GM19239 (cell line): ENCODE data around the gene SLC26A1.
"Not testable (repeated sequence)": the region's sequence is repeated elsewhere in the genome, so short reads cannot be mapped to it uniquely, and the experiment has no call there.

Source experiments
- DNase-seq: peaks from one replicate; pipeline ENCODE4 v3.0.0; 2011; ENCODE audit warnings: low spot score; ENCODE audit not compliant: insufficient read length
- FAIRE-seq: peaks from 2 replicates; lab custom pipeline; 2011; peaks lifted over from hg19 to GRCh38; lab: Jason Lieb, UNC

SLC26A1 gene

DNA sequence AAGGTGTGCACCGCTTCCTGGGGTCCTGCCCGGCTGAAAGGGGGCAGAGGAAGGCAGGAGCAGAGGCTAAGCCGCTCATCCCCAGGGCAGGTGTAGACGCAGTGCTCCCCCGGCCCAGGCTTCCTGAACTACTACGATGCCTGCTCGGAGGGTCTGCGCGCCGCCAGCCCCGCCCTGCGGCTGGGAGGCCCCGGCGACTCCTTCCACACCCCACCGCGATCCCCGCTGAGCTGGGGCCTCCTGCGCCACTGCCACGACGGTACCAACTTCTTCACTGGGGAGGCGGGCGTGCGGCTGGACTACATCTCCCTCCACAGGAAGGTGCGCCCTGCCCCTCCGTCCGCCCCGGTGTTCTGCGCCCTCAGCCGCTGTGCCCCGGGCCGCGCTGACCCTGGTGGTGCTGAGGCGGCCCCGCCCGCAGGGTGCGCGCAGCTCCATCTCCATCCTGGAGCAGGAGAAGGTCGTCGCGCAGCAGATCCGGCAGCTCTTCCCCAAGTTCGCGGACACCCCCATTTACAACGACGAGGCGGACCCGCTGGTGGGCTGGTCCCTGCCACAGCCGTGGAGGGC, 8.4 kb upstream of the SLC26A1 start:
- DNase-seq: no peak
- FAIRE-seq: no peak

DNA sequence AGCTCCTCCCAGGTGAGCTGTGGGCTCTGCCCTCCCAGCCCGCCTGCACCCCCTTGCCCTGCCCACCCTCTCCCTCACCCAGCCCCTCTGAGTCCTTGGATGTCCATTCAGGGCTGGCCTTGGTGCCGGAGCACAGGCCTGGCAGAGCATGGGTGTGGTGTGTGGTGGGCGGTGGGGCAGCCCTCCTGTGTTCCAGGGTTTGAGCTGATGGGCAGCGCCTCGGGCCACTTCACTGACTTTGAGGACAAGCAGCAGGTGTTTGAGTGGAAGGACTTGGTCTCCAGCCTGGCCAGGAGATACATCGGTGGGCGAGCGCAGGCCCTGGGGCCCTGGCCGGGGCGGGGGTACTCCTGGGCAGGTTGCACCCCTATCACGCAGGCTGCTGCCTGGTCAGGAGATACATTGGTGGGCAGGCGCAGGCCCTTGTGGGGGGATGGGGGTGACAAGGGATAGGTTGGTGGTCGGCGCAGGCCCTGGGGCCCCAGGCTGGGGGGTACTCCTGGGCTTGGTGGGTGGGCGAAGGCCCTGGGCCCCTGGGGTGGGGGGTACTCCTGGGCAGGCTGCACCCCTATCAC, 7.6 kb upstream of the SLC26A1 start:
- DNase-seq (no peak), FAIRE-seq (no peak)

DNA sequence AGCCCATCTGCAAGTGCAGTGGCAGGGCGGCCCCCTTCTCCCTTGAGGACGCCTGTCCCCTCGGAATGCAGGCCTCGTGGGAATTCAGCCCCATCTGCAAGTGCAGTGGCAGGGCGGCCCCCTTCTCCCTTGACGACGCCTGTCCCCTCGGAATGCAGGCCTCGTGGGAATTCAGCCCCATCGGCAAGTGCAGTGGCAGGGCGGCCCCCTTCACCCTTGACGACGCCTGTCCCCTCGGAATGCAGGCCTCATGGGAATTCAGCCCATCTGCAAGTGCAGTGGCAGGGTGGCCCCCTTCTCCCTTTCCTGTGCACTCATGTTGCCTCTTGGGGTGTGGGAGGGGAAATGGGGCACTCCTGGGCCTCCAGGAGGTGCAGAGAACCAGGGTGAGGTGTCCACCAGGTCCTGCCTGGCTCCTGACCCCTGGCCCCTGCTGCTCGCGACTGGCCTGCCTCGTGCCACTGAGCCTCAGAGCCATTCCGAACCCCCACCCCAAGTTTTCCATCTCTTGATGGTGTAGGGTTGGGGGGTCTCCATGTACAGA, 6.8 kb upstream of the SLC26A1 start:
- FAIRE-seq (no peak), DNase-seq (no peak)

DNA sequence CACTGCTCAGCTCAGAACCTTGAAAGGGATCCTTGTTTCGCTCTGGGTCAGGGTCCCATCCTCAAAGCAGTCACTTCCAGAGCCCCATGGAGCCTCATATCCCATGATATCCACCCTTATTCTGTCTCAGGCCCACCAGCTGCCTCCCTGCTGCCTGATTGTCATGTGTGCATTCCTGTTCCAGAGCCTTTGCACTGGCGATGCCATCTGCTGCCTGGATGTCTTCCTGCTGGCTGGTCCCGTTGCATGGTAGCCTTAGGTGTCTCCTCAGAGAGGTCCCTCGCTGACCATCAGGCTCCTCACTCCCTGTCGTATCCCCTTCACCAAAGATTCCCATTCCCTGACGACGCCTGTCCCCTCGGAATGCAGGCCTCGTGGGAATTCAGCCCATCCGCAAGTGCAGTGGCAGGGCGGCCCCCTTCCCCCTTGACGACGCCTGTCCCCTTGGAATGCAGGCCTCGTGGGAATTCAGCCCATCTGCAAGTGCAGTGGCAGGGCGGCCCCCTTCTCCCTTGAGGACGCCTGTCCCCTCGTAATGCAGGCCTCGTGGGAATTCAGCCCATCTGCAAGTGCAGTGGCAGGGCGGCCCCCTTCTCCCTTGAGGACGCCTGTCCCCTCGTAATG, 6.1 kb upstream of the SLC26A1 start:
- FAIRE-seq, DNase-seq: not testable (repeated sequence)

DNA sequence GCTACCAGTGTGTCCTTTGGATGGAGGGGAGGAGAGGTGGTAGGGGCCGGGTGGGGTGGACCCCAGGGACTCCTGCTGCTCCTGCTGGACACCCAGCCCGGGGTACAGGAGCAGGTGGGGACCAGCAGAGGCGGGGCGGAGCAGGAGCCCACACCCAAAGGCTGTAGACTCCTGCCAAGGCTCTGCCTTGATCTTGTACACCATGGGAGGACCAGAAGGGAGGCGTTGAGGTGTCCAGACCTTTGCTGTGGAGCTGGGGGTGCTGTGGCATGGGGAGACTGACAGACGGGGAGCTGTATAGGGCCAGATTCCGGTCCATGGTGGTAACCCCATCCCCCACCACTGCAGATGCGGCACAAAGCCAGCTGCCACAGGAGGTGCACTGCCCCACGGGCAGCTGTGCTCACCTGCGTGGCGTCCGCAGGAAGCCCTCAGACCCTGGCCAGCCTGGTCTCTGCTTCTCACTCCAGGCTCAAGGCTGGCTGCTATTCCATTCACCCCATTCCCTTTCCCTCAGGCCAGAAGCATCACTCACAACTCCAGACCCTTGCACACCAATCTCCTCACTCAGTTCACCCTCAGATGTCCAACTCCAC, 5.0 kb upstream of the SLC26A1 start:
- no peak for DNase-seq
- FAIRE-seq: no peak

DNA sequence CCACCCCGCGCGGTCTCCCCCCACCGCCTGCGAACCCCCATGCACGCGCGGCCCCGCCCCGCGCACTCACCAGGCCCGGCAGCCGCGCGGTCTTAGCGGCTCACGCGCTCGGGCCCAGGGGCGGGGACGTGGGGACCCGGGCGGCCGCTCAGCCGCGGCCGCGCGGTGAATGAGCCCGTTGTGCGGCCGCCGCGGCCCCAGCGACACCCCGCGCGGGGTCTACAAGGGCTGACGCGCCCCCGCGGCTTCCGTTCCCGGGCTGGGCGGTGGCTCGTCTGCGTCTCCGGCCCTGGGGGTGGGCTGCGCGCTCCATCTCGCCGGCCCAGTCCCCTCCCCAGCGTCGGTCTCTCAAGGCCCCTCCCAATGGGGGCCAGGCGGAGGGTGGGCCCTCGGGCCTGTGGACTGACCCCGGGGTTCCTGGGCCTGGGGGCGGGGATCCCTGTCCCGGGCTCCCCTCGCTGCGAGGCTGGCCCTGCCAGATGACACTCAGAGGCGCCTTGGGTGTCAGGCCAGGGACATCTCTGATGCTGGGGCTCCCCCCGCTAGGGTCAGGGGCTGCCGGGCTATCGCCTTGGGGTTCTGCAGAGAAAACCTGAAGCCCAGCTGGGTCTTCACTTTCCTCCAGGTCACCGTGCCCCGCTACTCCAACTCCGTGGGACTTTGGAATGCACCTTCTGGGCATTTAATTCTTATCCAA, 4.3 kb upstream of the SLC26A1 start:
- DNase-seq (no peak), FAIRE-seq (no peak)

DNA sequence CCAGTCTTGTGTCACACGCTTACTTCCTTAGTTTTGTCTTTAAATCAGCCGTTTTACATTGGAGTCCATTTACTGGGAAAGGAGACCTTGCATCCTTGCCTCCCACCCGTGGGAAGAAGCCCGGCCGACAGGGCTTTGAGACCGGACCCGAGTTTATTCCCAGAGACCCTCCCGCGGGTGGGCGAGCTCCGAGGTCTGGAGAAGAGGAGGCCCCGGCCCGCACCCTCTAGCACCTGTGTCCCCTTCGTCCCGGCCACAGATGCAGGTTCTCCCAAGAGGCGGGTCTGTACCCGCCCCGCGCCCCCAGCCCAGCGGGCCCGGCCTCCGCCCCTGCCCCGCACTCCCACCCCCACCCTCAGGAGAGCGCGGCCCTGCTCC, 3.8 kb upstream of the SLC26A1 start:
- no peak for DNase-seq
- FAIRE-seq: no peak

DNA sequence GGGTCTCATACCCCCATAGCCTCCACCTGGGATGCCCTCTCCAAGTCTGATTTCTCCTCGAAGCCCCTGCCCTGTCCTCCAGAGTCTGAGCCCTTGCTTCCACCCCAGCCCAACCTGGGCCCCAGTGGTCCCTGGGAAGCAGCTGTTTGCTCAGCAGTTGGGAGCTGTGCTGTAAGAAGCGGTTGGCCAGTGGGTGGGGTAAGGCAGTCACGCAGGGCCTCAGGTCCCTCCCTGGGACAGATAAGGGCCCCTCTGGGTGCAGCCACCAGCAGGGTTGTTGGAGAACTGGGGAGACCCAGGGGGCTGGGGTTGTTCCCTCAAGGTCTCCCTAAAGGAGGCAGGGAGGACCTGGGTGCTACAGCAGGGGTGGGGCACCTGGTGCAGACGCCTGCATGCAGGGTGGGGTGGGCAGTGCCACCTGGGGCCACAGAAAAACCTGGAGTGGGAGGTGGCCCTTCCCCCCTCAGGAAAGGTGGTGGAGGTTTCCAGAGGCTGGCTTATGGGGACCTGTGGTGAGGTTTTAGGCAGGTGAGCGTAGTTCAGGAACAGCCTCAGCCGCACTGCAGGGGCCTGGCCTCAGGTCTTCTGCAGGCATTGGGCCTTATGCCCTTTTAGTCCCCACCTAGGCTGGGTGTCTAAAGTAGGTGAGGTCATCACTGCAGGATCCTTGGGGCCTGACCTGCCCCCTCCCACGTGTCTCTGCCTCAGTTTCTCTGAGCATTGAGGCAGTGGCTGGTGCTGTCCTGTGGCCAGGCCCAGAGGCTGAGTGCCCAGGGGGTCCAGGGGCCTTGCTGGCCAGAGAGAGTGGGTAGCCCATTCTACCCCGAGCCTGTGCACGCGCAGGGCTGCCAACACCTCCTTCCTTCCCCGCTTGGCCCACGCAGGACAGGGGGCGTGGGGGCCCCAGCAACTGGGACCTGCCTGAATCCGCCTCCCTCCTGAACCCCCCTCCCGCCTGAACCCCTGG, 3.1 kb upstream of the SLC26A1 start:
- DNase-seq (no peak), FAIRE-seq (no peak)

DNA sequence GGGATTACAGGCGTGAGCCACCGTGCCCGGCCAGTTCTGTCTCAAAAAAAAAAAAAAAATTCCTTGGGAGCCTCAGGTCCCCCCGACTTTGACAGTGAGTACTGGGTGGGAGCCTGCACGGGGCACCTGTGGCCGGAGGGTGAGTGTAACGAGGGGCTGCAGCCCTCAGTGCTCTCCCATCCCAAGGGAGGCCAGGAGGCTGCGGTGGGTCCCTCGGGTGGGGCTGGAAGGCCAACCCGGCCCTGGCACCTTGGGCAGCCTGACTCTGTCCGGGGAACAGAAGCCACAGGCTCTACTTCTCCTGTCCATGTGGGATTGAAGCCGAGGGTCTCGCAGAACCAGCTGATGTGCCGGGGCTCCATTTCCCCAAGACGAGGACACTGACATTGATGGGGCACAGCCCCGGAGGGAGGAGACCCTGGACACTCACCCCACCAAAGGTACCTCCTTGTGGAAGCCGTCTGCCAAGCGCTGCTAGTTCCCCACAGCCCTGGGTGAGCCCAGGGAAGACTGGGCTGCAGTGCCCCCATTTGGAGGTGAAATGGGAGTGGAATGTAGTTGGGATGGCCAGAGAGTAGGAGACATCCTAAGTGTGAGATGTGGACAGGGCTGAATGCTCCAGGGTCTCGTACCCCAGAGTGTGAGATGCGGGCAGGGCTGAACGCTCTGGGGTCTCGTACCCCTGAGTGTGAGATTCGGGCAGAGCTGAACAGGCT, 2.3 kb upstream of the SLC26A1 start:
- no peak for FAIRE-seq
- no peak for DNase-seq

DNA sequence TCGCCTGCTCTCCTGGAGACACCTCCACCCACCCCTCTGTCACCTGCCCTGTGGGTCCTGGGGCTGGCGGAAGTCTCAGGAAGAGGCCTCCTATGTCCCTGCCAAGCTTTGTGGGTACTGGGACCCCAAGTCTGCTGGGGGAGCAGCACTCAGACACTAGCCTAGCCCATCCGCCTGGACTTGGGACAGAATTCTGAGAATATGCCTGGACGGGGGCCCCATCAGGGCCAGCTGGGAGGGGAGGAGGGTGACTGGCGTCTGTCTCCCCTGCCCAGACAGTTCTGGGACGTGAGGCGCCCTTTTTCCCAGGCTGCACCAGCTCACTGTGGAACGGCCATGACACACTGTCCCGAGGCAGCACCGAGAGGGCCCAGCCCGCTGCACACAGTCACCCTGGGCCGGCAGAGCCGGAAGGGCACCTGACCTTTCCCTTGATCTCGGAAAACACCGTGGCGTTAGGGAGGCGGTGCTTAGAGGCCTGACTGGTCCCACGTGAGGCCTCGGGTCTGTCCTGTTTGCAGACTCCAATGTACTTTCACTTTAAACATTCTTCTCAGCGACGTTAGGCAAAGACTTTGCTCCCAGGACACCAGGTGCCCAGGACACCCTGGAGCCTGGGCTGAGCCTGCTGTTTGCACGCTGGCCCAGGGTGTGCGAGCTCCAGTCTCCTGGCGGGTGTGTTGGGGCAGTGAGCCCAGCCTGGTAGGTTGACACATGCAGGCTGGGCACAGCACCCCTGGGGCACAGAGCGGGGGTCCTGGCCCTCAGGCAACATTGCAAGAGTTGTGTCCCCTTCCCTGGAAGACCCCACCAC, 700 bp downstream of the SLC26A1 start:
- no peak for FAIRE-seq

DNA sequence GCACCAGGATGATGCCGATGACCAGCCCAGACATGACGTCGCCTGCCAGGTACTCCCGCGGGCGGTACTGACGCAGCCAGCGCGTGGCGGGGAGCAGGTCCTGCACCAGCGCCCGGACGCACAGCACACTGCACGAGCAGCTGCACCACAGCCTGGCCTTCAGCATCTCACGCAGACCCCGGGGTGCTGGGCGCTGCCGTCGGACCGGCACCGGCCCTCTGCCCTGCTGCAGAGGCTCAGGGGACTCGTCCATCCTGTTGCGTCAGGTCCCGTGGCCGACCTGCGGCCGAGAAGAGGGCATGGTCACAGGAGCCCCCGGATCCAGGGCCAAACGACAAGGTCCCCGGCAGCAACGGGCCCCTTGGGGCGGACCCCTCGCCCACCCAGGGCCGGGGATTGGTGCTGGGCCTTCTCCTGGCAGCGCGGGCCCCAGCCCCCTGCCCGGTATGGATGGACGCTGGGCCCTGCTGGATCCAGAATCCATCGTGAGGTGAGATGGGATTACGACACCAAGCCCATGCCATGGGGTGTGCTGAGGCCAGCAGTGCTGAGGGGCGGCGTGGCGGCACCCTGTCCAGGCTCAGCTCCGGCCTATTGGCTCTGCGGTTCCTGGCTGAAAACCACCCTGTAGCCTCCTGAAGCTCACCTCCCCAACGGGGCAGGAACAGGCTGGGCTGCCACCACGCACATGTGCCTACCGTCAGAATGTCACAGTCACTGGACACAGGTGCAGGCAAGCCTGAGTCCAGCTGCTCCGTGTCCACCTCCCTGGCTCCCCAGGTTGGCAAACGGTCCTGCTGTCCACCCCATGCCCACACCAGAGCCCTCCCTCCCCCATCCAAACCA, 1.5 kb downstream of the SLC26A1 start:
- FAIRE-seq: no peak

More for the DNA sequence above, 700 bp downstream of the SLC26A1 start:
- no peak for DNase-seq

DNA sequence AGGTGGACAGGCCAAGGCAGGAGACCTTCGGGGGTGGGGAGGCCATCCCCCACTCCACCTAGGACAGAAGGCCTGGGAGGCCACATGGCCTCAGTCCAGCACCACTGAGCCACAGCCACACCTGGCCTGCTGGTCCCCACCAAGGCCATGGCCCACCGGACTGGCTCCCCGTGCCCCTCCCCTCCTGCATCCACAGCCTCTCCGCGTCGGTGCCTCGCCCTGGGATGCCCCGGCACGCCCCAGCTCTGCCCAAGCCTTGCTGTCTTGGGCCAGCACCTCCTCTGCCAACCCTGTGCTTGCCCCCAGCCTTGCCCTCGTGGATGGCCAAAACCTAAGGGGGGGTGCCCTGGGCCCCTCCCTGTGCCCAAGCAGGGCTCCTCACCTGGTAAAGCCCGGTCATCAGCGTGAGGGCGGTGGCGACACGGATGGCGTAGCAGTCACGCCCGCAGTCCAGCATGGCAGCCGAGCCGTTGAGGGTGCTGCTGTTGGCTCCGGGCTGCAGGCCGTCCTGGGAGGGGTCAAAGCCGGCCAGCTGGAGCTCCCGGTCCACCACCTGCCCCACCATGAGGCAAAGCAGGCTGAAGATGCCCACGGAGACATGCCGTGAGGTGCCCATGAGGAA, 2.3 kb downstream of the SLC26A1 start:
- no peak for FAIRE-seq

More for the DNA sequence above, 1.5 kb downstream of the SLC26A1 start:
- DNase-seq: no peak

DNA sequence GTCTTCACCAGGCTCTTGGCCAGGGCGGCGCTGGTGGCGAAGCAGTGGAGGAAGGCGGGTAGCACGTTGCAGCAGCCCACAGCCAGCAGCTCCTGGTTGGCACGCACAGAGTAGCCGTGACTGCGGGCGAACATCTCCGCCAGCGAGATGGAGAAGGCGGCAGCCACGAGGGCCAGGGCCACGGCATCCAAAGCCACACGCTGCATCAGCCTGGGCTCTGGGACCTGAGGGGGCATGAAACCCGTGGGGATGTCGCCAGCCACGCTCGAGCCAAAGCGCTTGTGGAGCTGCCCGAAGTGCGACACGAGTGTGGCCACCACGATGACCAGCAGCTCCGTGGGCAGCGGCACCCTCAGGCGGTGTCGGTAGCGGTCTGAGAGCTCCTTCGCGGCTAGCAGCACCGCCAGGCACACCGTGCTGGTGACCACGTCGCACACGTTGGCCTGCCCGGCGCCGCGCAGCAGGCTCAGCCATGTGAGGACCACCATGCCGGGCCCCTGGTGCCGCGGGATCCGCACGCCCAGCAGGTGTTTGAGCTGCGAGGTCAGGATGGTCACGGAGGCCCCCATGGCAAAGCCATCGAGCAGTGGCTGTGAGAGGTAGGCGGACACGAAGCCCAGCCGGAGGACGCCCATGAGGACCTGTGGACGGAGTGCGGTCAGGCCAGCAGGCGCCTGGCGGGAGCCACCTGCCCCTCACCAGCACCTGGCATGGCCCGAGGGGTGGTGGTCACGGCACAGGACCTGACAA, 3.3 kb downstream of the SLC26A1 start:
- FAIRE-seq: no peak
- DNase-seq: no peak

More for the DNA sequence above, 2.3 kb downstream of the SLC26A1 start:
- no peak for DNase-seq

DNA sequence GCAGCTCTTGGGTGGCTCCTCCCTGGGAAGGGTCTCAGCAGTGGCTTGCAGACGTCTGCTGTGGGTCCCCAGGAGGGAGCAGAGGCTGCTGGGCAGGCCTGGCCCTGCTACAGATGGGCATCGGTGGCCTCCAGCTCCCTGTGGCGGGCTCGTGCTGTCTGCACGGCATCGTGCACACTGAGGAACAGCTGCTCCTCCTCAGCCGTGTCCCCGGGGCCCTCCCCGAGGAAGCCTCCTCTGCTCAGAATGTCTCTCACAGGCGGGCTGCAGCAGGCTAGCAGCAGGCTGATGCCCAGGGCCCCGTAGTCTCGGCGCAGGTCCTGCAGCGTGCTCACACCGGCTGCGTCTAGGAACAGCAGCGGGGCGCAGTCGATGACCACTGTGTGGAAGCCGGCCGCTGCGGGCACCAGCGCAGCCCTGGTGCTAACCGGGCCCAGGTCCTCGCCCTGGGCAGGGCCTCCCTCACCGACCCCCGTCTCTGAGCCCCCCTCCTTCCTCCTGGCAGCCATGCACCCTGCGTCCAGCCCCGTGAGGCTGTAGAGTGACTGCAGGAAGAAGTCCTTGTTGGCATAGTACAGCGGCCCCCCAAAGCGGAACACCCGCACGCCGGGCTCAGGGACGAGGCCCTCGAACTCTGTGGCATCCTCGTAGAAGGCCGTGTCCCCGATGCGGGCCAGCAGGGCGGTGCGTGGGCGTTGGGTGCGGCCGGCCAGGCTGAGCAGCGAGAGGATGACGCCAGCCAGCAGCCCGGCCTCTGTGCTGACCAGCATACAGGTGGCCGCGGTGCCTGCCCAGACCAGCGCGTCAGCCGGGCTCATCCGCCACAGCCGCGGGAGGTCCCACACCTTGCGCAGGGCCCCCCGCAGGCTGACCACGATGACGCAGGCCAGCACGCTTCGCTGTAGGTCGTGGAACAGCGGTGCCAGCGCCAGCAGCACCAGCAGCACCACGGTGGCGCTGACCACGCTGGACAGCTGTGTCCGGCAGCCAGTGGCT, 4.2 kb downstream of the SLC26A1 start:
- no peak for FAIRE-seq

More for the DNA sequence above, 4.2 kb downstream of the SLC26A1 start:
- no peak for DNase-seq
